HCT116 (cell line): Measurements from ENCODE around the gene ZBTB17. TPM values are rescaled to one million over a fixed set of nuclear protein-coding genes. Genes with fewer than 3 reads are reported as not detected.

Experiments used
- ATAC-seq: fragments of 200-7000 bp; cut with Tn5 transposase; 2 replicates; pipeline ENCODE4 v1.9.1; 2020; ENCODE audit warnings: mild to moderate bottlenecking, moderate library complexity
- BruUV-seq: library from RNA; stranded (reverse); fragments of 400-500 nt; replicated peaks from 2 replicates; lab custom pipeline; 2021; lab: Mats Ljungman, UMichigan
- CTCF ChIA-PET: fragments of 300-600 bp; sonication (Branson Sonifier 250); formaldehyde crosslinking; loops from one replicate; lab custom pipeline; 2021; ENCODE audit warnings: antibody characterized with exemption; lab: Charles Lee
- POLR2A ChIA-PET: fragments of 300-600, 350-600 bp; sonication (Branson Sonifier 250); formaldehyde crosslinking; loops from one replicate; lab custom pipeline; 2021; ENCODE audit warnings: antibody characterized with exemption; lab: Charles Lee
- RAD21 ChIA-PET, 2 experiments: fragments of 300-600 bp; sonication (Branson Sonifier 250); formaldehyde crosslinking; loops; one replicate each; lab custom pipeline; 2023; ENCODE audit warnings: low total read pairs in 2 of 2; ENCODE audit not compliant: uncharacterized antibody in 2 of 2, unreplicated experiment in 2 of 2, low non-redundant PET in 1 of 2; lab: Charles Lee
- DNase-seq: peaks from one replicate; pipeline ENCODE4 v3.0.0-alpha.2; 2010; ENCODE audit warnings: low read depth, low spot score
- H2AFZ ChIP-seq: fragments of 200-600 bp; shearing (Covaris generic), sonication (generic); 2 replicates; pipeline ENCODE4 v1.6.1; 2017; ENCODE audit warnings: low read depth, mixed run types, mixed read lengths, antibody characterized with exemption, low read length; ENCODE audit not compliant: poor library complexity, severe bottlenecking
- H3K27ac ChIP-seq: 2 replicates; pipeline ENCODE4 v1.5.1; 2012; ENCODE audit warnings: low read depth, low read length
- H3K27me3 ChIP-seq: fragments of 200-600 bp; sonication (generic); 2 replicates; pipeline ENCODE4 v1.6.1; 2016; ENCODE audit warnings: mixed run types, low read length, mixed read lengths; ENCODE audit not compliant: insufficient read depth
- H3K36me3 ChIP-seq, 2 experiments: fragments of 200-500 bp in 1 of 2; fragments of 200-600 bp in 1 of 2; sonication (Bioruptor generic) in 1 of 2; sonication (generic) in 1 of 2; 2 replicates each; pipeline versions ENCODE4 v1.5.1 to v1.6.1; 2014 to 2016; ENCODE audit warnings: low read length in 2 of 2, inconsistent platforms in 1 of 2, mixed read lengths in 1 of 2, mixed run types in 1 of 2; ENCODE audit not compliant: insufficient read depth in 2 of 2, control insufficient read depth in 1 of 2
- H3K4me1 ChIP-seq, 2 experiments: fragments of 200-600 bp in 1 of 2; sonication (generic) in 1 of 2; 2 replicates each; pipeline versions ENCODE4 v1.5.1 to v1.6.1; 2012 to 2017; ENCODE audit warnings: low read length in 2 of 2, inconsistent platforms in 1 of 2, mild to moderate bottlenecking in 1 of 2, mixed read lengths in 1 of 2, mixed run types in 1 of 2, moderate library complexity in 1 of 2; ENCODE audit not compliant: insufficient read depth in 2 of 2, control insufficient read depth in 1 of 2
- H3K4me2 ChIP-seq: fragments of 200-600 bp; sonication (generic); 2 replicates; pipeline ENCODE4 v1.6.1; 2017; ENCODE audit warnings: mixed run types, low read length, mixed read lengths
- H3K4me3 ChIP-seq, 2 experiments: fragments of 200-600 bp in 1 of 2; sonication (generic) in 1 of 2; replicated peaks in 1 of 2; 2 replicates each; pipeline ENCODE4 v1.5.1; 2011 to 2016; ENCODE audit warnings: low read length in 2 of 2, control low read depth in 1 of 2, low read depth in 1 of 2, mild to moderate bottlenecking in 1 of 2, mixed read lengths in 1 of 2, mixed run types in 1 of 2
- H3K79me2 ChIP-seq: fragments of 200-600 bp; sonication (generic); 2 replicates; pipeline ENCODE4 v1.6.1; 2017; ENCODE audit warnings: mild to moderate bottlenecking, mixed run types, low read length, moderate library complexity, mixed read lengths; ENCODE audit not compliant: insufficient read depth
- H3K9ac ChIP-seq: fragments of 200-600 bp; sonication (generic); 2 replicates; pipeline ENCODE4 v1.6.1; 2016; ENCODE audit warnings: low read length, mixed read lengths
- H3K9me2 ChIP-seq: fragments of 200-600 bp; sonication (generic), shearing (Covaris generic); 2 replicates; pipeline ENCODE4 v1.6.1; 2017; ENCODE audit warnings: mixed run types, mild to moderate bottlenecking, moderate library complexity; ENCODE audit not compliant: insufficient read depth
- H3K9me3 ChIP-seq, 2 experiments: fragments of 200-500 bp in 1 of 2; fragments of 200-600 bp in 1 of 2; sonication (Bioruptor generic) in 1 of 2; sonication (generic) in 1 of 2; 2 replicates each; pipeline ENCODE4 v1.6.1; 2014 to 2017; ENCODE audit warnings: low read length in 2 of 2, mixed read lengths in 2 of 2, inconsistent platforms in 1 of 2, low read depth in 1 of 2, mild to moderate bottlenecking in 1 of 2, mixed run types in 1 of 2, moderate library complexity in 1 of 2; ENCODE audit not compliant: control insufficient read depth in 1 of 2, insufficient read depth in 1 of 2
- H4K20me1 ChIP-seq: fragments of 200-600 bp; sonication (generic), shearing (Covaris generic); 2 replicates; pipeline ENCODE4 v1.6.1; 2017; ENCODE audit warnings: mixed run types, mild to moderate bottlenecking, moderate library complexity; ENCODE audit not compliant: insufficient read depth
- ATF3 ChIP-seq: IDR thresholded peaks from 2 replicates; pipeline ENCODE4 v1.6.1; 2012
- CBX3 ChIP-seq: IDR thresholded peaks from 2 replicates; pipeline ENCODE4 v1.6.1; 2012; ENCODE audit warnings: low read depth
- CEBPB ChIP-seq: IDR thresholded peaks from 2 replicates; pipeline ENCODE4 v1.6.1; 2012; ENCODE audit warnings: low read depth
- CTCF ChIP-seq, 3 experiments: fragments of 200-600 bp in 1 of 3; sonication (generic) in 1 of 3; IDR thresholded peaks in 2 of 3; conservative IDR thresholded peaks in 1 of 3; 2 replicates each; pipeline ENCODE4 v1.5.1; 2012 to 2017; ENCODE audit warnings: low read depth in 2 of 3, low read length in 2 of 3, antibody characterized with exemption in 1 of 3, borderline replicate concordance in 1 of 3, control low read depth in 1 of 3, mild to moderate bottlenecking in 1 of 3, mixed read lengths in 1 of 3, mixed run types in 1 of 3, moderate library complexity in 1 of 3; ENCODE audit not compliant: insufficient read depth in 1 of 3
- EGR1 ChIP-seq: IDR thresholded peaks from 2 replicates; pipeline ENCODE4 v1.6.1; 2012; ENCODE audit warnings: low read depth
- ELF1 ChIP-seq: IDR thresholded peaks from 2 replicates; pipeline ENCODE4 v1.6.1; 2012; ENCODE audit warnings: low read depth, borderline replicate concordance
- EZH2 ChIP-seq: fragments of 200-600 bp; sonication (generic); IDR thresholded peaks from 2 replicates; pipeline ENCODE4 v1.6.1; 2017; ENCODE audit warnings: antibody characterized with exemption, mixed run types
- FOSL1 ChIP-seq: IDR thresholded peaks from 2 replicates; pipeline ENCODE4 v1.6.1; 2012; ENCODE audit warnings: low read depth
- JUND ChIP-seq: IDR thresholded peaks from 2 replicates; pipeline ENCODE4 v1.6.1; 2012
- MAX ChIP-seq: IDR thresholded peaks from 2 replicates; pipeline ENCODE4 v1.6.1; 2012
- POLR2AphosphoS5 ChIP-seq: IDR thresholded peaks from 2 replicates; pipeline ENCODE4 v1.6.1; 2011; ENCODE audit warnings: mild to moderate bottlenecking, low read depth, low read length, moderate library complexity
- RAD21 ChIP-seq: IDR thresholded peaks from 2 replicates; pipeline ENCODE4 v1.6.1; 2012; ENCODE audit warnings: low read depth, mild to moderate bottlenecking
- REST ChIP-seq: IDR thresholded peaks from 2 replicates; pipeline ENCODE4 v1.6.1; 2012; ENCODE audit warnings: low read depth
- SIN3A ChIP-seq: IDR thresholded peaks from 2 replicates; pipeline ENCODE4 v1.6.1; 2012; ENCODE audit warnings: low read depth
- SP1 ChIP-seq: IDR thresholded peaks from 2 replicates; pipeline ENCODE4 v1.6.1; 2012; ENCODE audit warnings: low read depth
- SRF ChIP-seq: IDR thresholded peaks from 2 replicates; pipeline ENCODE4 v1.6.1; 2012; ENCODE audit warnings: low read depth
- TCF7L2 ChIP-seq: IDR thresholded peaks from 2 replicates; pipeline ENCODE4 v1.7.0; 2011; ENCODE audit warnings: borderline replicate concordance, inconsistent platforms; ENCODE audit not compliant: insufficient read depth, insufficient read length; ENCODE audit errors: extremely low read depth
- ZBTB33 ChIP-seq: IDR thresholded peaks from 2 replicates; pipeline ENCODE4 v1.6.1; 2011; ENCODE audit warnings: mild to moderate bottlenecking, low read length, moderate library complexity; ENCODE audit not compliant: insufficient replicate concordance; ENCODE audit errors: extremely low read depth
- ZFX ChIP-seq: fragments of 450-650 bp; IDR thresholded peaks from 2 replicates; pipeline ENCODE4 v1.6.1; 2017
- ZNF274 ChIP-seq: fragments of 200-500 bp; sonication (Bioruptor generic); IDR thresholded peaks from 2 replicates; pipeline ENCODE4 v1.6.1; 2014; ENCODE audit warnings: mild to moderate bottlenecking, low read depth, low read length, inconsistent platforms
- intact Hi-C: fragments of 100-400 bp; cut with micrococcal nuclease; formaldehyde crosslinking; loops from 2 replicates; pipeline ENCODE4 v1.10.0; 2022
- total RNA-seq: library from RNA; stranded (reverse); gene quantifications from one replicate; pipeline ENCODE4 v1.2.1, GENCODE V29; 2021; ENCODE audit not compliant: unreplicated experiment

Gene ZBTB17
- total RNA-seq, 1 experiment from 2014 or later: 31.6 TPM

- Histone ChIP-seq H3K36me3 (no peaks in the 10 kb centered on the region), H2AFZ (no peak overlapping the region), H3K27ac (no peak overlapping the region), H3K79me2 (no peaks in the 10 kb centered on the region), H3K4me1 (no peaks in the 10 kb centered on the region), H3K9me2 (no peaks in the 10 kb centered on the region), H3K4me3 (no peak overlapping the region), H4K20me1 (no peaks in the 10 kb centered on the region), H3K27me3 (no peaks in the 10 kb centered on the region), H3K9ac (no peak overlapping the region), H3K4me2 (no peak overlapping the region), H3K9me3 (no peaks in the 10 kb centered on the region)
- DNase-seq: no peak
- no TSS peak for BruUV-seq
- CTCF ChIA-PET: interaction anchor here (1.7 to 2.0 kb wide), 2 partner anchors 181 to 205 kb away, joined by 5 to 8 read pairs; no protein-coding TSS in a partner anchor
- POLR2A ChIA-PET: interaction anchor here (1.0 kb wide), 1 partner anchor 198 kb away, joined by 3 read pairs; no protein-coding TSS in a partner anchor
- no peak for ATAC-seq
- TF ChIP-seq ZFX (no peak), MAX (no peak), POLR2AphosphoS5 (no peak), SP1 (no peak), EGR1 (no peak), ZBTB33 (no peak), EZH2 (no peak), CTCF (IDR thresholded peaks at IDR 0.05 in 2 of 3, conservative IDR thresholded peaks at IDR 0.05 in 1 of 3; ENCODE audit: borderline replicate concordance in 1 of 3, insufficient read depth in 1 of 3, low read depth in 2 of 3, low read length in 2 of 3) (no peak), RAD21 (no peak), CBX3 (no peak), ELF1 (no peak), TCF7L2 (no peak), FOSL1 (no peak), SIN3A (no peak), ATF3 (no peak), JUND (no peak), REST (no peak), ZNF274 (no peak), SRF (no peak), CEBPB (no peak)
- RAD21 ChIA-PET: no interaction called here
- intact Hi-C loops: no loop called here
Measured at GRCh38 chr1:15997076-15997585, 21.2 kb upstream of the ZBTB17 start.
